ACHN (cell line): ENCODE data around the gene PRICKLE4.
A peak's percentile ranks its signal among the peaks of the same experiment; 100 is the strongest.

Source experiments
- DNase-seq: peaks from one replicate; pipeline ENCODE4 v3.0.0-alpha.2; 2015
- in situ Hi-C: cut with HindIII; loops from 2 replicates; pipeline ENCODE4 v1.10.0; 2017; ENCODE audit warnings: low sequenced_read_pairs, low pct_ligation_motif_present, low pct_unique_long_range_greater_than_20kb

Gene PRICKLE4

GRCh38 chr6:41767112-41767833 is 13.3 kb upstream of the PRICKLE4 start:
- DNase-seq = no peak
- in situ Hi-C loops = no loop called here

GRCh38 chr6:41768545-41769308 is 11.9 kb upstream of the PRICKLE4 start:
- in situ Hi-C loops = no loop called here
- DNase-seq = no peak

GRCh38 chr6:41769376-41769775 is 11.2 kb upstream of the PRICKLE4 start:
- in situ Hi-C loops = no loop called here
- no peak for DNase-seq

- in situ Hi-C loops = no loop called here
Measured at GRCh38 chr6:41770381-41771057, 10.1 kb upstream of the PRICKLE4 start.

GRCh38 chr6:41771058-41771983 is 9.3 kb upstream of the PRICKLE4 start:
- no peak for DNase-seq
- in situ Hi-C loops = no loop called here

More at GRCh38 chr6:41770381-41771057, 10.1 kb upstream of the PRICKLE4 start:
- no peak for DNase-seq

GRCh38 chr6:41774841-41775240 is 5.7 kb upstream of the PRICKLE4 start:
- no peak for DNase-seq

GRCh38 chr6:41775293-41775882 is 5.2 kb upstream of the PRICKLE4 start:
- in situ Hi-C loops = no loop called here

More at GRCh38 chr6:41774841-41775240, 5.7 kb upstream of the PRICKLE4 start:
- in situ Hi-C loops = no loop called here

GRCh38 chr6:41777551-41778285 is 2.9 kb upstream of the PRICKLE4 start:
- DNase-seq = no peak
- in situ Hi-C loops = no loop called here

More at GRCh38 chr6:41775293-41775882, 5.2 kb upstream of the PRICKLE4 start:
- DNase-seq = no peak

GRCh38 chr6:41778895-41779294 is 1.7 kb upstream of the PRICKLE4 start:
- in situ Hi-C loops = no loop called here
- DNase-seq = no peak

- no peak for DNase-seq
- in situ Hi-C loops = no loop called here
Measured at GRCh38 chr6:41779336-41779735, 1.2 kb upstream of the PRICKLE4 start.

- in situ Hi-C loops = no loop called here
- peak; percentile 93 for DNase-seq
Measured at GRCh38 chr6:41779788-41780550, 613 bp upstream of the PRICKLE4 start, which contains the start of gene FRS3. FRS3 (minus strand) TSS chr6:41779900; CDS start chr6:41776987, 2,913 bp downstream.

GRCh38 chr6:41781366-41781730 is 766 bp downstream of the PRICKLE4 start:
- DNase-seq = no peak
- in situ Hi-C loops = no loop called here

- DNase-seq = no peak
- in situ Hi-C loops = no loop called here
Measured at GRCh38 chr6:41783106-41783780, 2.7 kb downstream of the PRICKLE4 start.

GRCh38 chr6:41784581-41785171 is 4.1 kb downstream of the PRICKLE4 start:
- in situ Hi-C loops = no loop called here
- no peak for DNase-seq

GRCh38 chr6:41785254-41785653 is 4.7 kb downstream of the PRICKLE4 start:
- no peak for DNase-seq
- in situ Hi-C loops = no loop called here
